Umbilical cord (tissue), 2 donors: ENCODE data around the gene SLC22A23. TPM values are rescaled to one million over a fixed set of nuclear protein-coding genes. Genes with fewer than 3 reads are reported as not detected.
A peak's percentile ranks its signal among the peaks of the same experiment; 100 is the strongest.

ENCODE experiments used
- DNase-seq: peaks from one replicate; pipeline ENCODE4 v3.0.0-alpha.2; 2015; ENCODE audit warnings: low spot score
- total RNA-seq: library from RNA; depleted of rRNA; stranded (reverse); fragments of >200 nt; gene quantifications from one replicate; pipeline ENCODE4 v1.2.3, GENCODE V29; 2014; ENCODE audit warnings: low replicate concordance; ENCODE audit not compliant: insufficient read depth

Gene SLC22A23
- total RNA-seq, 1 donor from 2014 or later: 18.5 TPM

DNA sequence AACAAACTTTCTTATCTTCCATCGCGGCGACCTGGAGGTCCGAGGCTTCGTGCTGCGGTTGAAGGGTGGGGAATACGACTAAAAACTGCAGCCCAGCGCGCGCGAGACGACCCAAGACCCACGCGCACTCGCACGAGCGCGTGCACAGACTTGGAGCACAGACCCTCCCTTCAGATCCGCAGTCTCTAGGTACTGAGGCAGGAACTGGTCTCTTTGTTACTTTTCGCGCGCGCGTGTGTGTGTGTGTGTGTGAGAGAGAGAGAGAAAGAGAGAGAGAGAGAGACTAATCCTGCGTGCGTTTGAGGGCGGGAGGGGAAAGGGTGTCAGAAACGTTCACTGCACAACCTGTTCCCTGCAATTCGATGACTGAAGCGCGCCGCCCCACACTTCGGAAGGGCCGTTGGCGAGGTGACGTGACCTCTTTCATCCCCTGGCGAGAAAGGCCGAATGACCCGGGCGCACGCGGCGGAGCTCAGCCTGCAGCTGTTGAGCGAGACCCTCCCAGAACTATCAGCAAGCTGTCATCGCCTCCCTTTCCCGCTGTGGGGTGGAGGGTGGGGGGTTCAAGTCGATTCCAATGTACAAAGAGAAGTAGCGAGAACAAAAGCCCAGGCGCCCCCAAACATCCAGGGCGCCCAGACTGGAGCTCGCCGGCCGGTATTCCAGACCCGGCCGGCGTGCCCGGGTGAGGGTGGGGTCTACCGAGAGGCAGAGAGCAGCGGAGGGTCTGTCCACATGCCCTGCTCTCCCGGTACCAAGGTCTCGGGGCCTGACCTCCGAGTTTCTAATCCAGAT lies 227.9 kb downstream of the SLC22A23 start:
- peak; percentile 35 for DNase-seq

DNA sequence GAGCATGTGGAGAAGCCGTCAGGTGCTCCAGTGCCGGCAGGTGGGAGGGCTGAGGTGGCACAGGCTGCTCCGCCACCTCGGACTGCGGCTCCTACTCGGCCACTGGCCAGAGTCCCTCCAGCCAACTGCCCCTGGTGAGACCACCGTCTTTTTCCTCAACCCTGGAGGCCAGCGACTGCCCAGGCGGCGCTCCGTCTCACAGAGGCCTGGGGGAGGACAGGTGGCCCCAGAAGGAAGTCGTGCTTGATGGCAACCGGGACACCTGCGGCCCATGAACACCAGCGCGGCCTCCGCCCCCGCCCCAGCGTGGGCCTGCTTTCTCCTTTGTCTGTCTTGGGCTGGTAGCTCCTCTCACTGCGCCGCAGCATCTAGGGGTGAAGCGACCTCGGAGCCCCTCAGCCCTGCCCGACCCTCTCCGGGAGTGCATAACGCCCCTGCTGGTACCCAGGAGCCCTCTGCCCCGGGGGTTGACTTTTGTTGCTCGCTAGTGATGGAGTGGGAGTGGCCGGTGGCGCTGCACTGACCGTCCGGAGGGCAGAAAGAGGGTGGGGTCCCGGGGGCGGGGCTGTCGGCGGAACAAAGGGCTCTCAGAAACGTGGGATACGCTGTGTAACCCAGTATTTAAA lies 228.7 kb downstream of the SLC22A23 start:
- no peak for DNase-seq

DNA sequence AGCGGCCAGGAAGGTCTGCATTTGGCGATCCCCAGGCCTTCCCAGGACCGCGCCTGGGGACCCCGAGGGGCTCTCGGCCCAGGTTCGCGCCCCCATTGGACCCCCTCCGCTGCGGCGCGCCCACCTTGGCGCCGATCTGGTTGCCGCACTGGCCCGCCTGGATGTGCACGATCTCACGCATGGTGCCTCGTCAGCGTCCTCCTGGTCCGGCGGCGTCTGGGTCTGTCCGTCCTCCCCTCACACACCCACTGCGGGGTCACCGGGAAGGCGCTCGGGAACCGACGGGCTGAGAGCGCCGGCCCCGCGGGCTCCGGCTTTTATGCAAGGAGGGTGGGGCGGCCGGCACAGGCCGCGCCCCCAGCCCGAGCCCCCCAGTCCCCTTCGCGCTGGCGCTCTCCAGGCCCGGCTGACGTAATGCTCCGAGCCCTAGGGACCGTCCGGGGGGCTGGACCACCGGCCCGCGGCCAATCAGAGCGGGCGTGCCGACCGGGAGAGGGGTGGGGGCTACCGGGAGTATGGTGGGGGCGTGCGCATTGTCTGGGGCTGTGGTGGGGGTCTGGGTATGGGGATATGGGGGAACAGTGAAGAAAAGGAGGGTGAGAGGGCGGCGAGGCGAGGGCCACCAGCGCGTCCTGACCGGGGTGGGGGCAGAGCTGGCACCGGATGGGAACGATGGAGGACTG lies 229.3 kb downstream of the SLC22A23 start, which contains the start of gene TUBB2B:
TUBB2B (minus strand) TSS at position 291 of the 683 bp plus-strand sequence; CDS start at position 181, 110 bp downstream.
- DNase-seq: peak; percentile 72

DNA sequence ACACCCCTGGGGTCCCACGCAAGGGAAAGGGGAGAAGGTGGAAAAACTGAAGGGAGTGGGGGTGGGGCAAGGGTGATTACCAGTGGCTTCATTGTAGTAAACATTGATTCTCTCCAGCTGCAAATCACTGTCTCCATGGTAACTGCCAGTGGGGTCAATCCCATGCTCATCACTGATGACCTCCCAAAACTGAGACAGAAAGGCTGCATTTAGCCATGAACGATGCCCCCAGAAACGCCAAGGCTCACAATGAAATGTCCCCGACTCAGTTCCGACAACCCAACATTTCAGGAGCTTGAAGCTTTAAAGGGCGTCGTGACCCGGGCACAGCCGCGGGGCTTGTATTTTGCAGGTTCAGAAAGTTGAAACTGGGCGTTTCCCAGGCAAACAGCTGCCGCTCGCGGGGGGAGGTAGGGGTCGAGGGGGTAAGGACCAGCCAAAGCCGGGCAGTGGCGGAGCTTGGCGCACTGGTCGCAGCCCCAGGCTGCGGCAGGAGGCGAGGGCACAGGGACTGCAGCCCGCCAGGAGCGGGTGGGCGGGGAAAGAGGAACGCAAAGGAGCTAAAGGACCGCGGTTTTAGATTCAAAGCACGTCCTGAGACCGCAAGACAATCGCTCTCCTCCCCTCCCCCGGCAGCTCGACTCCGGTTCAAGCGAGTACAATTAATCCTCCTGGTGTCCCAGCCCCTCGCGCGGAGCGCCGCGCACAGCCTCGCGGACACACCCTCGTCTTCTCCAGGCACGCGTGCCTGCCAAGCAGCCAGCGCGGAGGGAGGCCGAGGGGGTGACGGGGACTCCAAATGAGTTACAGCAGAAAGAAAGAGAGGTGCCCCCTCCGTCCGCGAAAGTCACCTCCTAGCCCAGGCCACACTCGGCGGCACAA lies 230.1 kb downstream of the SLC22A23 start:
- DNase-seq: peak; percentile 78

DNA sequence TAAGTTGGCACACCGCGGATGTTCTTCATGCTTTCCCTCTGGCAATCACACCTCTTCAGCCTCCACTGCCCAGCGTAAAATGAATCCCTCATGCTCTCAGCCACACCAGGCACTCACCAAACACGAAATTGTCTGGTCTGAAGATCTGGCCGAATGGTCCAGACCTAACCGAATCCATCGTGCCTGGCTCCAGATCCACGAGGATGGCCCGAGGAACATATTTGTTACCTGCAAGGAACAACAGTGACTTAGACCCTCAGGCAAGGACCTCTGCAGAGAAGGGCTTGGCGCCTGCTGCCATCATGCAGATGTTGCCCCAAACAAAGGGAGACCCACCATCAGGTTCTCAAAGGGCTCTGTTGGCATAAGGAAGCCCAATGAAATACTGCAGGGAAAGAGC lies 230.8 kb downstream of the SLC22A23 start:
- DNase-seq: no peak

DNA sequence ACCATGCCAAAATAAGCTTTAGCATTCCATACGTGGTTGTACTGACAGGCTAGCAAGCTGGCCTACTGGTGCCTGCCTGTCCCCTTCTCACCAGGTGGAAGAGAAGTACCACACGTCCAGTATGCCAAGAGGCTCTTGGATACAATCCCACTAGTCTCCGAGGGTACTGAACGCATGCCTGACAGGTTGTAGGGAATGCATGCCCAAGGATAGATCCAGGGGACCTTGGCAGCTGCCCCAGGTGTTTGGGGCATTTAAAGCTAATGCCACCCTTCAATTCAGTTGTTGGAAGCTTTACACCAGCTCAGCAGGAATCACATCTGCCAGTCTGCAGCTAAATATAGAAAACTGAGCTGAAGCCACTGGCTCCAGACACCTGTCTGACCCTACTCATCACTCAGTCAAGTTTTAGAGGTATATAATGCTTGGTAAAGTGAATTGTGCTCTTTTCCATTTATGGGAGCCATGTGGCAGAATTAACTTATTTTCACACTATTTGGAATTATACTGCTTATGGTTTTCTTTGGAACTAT lies 234.3 kb downstream of the SLC22A23 start:
- DNase-seq: no peak

DNA sequence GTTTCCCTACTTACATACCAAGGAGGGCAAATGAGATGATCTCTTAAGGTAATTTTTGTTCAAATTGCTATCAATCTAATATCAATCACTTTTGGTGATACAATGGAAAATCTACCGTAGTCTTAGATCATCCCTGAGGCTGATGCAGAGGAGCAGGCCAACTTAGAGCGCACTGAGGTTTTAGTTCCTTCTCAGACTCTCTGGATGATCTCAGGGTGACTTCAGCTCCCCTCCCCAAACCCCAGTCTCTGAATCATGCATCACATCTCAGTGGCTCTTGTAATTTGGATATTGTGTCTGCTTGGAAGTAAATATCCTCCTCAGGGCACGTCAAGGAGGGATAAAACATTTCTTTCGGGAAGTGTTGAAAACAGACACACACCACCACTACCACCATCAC lies 235.3 kb downstream of the SLC22A23 start:
- no peak for DNase-seq

DNA sequence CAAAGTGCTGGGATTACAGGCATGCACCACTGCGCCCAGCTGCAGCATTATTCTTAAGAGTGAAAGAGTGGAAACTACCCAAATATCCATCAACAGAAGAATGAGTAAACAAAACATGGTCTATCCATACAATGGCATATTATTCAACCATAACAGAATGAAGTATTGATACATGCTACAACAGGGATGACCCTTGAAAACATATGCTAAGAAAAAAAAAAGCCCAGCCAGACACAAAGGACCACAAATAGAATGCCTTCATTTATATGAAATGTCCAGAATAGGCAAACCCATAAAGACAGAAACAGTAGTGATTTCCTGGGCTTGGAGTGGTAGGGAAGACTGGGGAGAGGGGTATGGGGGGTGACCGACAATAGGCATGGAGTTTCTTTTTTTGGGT lies 236.5 kb downstream of the SLC22A23 start:
- no peak for DNase-seq

Other genes with a start within 250 kb of the SLC22A23 start
- gene TUBB2B, start 229.4 kb downstream of the SLC22A23 start, total RNA-seq: 73.4 TPM
- gene PSMG4, start 198.1 kb downstream of the SLC22A23 start, total RNA-seq: 34.9 TPM